Adipocyte (in vitro differentiated cells): Measurements from ENCODE around the gene MAN1A1.

ENCODE experiments used
- DNase-seq: peaks from one replicate; pipeline ENCODE4 v3.0.0-alpha.2; 2015; ENCODE audit warnings: low read depth
- H3K27me3 ChIP-seq: replicated peaks from 2 replicates; pipeline ENCODE4 v1.7.0; 2013; ENCODE audit warnings: mild to moderate bottlenecking, low read length, moderate library complexity; ENCODE audit not compliant: control insufficient read depth, insufficient read depth
- H3K36me3 ChIP-seq: 2 replicates; pipeline ENCODE4 v1.7.0; 2013; ENCODE audit warnings: low read length, mild to moderate bottlenecking, moderate library complexity; ENCODE audit not compliant: control insufficient read depth, insufficient read depth, severe bottlenecking
- H3K4me1 ChIP-seq: 2 replicates; pipeline ENCODE4 v1.7.0; 2013; ENCODE audit warnings: mild to moderate bottlenecking, low read length, moderate library complexity; ENCODE audit not compliant: control insufficient read depth, insufficient read depth
- H3K4me3 ChIP-seq: 2 replicates; pipeline ENCODE4 v1.7.0; 2013; ENCODE audit warnings: mild to moderate bottlenecking, low read length, moderate library complexity
- H3K9ac ChIP-seq: 2 replicates; pipeline ENCODE4 v1.7.0; 2013; ENCODE audit warnings: mild to moderate bottlenecking, low read length, moderate library complexity
- H3K9me3 ChIP-seq: 2 replicates; pipeline ENCODE4 v1.7.0; 2013; ENCODE audit warnings: mild to moderate bottlenecking, low read length, moderate library complexity; ENCODE audit not compliant: control insufficient read depth

The MAN1A1 gene

DNA sequence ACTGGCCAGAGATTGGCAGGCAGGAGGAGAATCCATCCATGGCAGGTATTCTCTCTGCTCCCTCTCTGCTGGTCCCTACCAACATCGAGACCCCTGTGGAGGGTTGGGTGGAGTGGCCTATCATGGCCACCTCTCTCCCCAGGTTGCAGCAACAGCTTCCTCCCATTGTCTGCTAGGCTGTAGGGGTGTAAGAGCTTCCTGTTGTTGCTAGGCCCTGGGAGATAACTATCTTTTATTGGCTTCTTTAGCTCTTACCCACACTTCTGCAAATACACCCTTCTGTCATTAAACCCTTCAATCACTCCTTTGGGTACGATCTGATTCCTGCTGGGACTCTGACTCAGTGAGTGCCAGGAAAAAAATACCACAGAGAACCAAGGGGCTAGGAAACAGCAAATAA is 204.4 kb downstream of the MAN1A1 start:
- H3K4me1 ChIP-seq, result peaks cover 26% of the 10 kb centered on the region
- no peaks in the 10 kb centered on the region for H3K9me3 ChIP-seq
- no peaks in the 10 kb centered on the region for H3K27me3 ChIP-seq
- no peak overlapping the region for H3K4me3 ChIP-seq
- no peaks in the 10 kb centered on the region for H3K36me3 ChIP-seq
- no peak overlapping the region for H3K9ac ChIP-seq
- DNase-seq, result no peak

DNA sequence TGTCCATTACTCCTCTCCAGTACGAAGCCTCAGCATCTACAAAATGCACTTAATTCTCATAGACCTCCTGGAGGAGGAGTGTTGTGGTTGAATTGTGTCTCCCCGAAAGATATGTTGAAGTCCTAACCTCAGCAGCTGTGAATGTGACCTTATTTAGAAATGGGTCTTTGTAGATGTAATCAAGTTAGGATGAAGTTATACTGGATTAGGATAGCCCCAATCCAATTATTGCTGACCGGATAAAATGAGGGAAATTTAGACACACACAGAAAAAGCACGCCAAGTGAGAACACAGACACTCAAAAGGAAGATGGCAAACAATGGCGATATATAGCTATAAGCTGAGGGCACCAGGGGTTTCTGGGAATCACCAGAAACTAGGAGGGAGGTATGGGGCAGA is 206.9 kb downstream of the MAN1A1 start:
- Histone ChIP-seq H3K4me1 (peaks cover 30% of the 10 kb centered on the region), H3K9me3 (no peaks in the 10 kb centered on the region), H3K27me3 (no peaks in the 10 kb centered on the region), H3K36me3 (no peaks in the 10 kb centered on the region), H3K4me3 (no peak overlapping the region), H3K9ac (no peak overlapping the region)
- DNase-seq, result no peak

DNA sequence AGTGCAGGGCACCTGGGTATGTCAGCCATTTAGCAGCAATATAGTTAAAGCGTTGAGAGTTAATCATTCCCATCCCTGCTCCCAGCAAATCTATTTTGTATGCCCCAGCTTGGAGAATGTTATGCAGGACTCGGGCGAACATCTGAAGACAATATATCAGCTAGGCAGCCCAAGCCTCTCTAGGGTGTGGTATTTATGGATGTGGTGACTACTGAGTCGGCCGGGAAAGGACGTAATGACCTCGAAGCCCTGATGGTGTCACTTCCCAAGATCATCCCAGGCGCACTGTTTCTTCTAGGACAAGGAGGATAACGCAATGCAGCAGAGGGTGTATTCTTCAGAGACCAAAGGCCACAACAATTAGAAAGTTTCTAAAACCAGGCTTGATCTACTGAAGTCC is 207.5 kb downstream of the MAN1A1 start:
- H3K4me3 ChIP-seq, result no peak overlapping the region
- no peaks in the 10 kb centered on the region for H3K27me3 ChIP-seq
- DNase-seq, result no peak
- H3K36me3 ChIP-seq, result no peaks in the 10 kb centered on the region
- no peak overlapping the region for H3K9ac ChIP-seq
- no peaks in the 10 kb centered on the region for H3K9me3 ChIP-seq
- peaks cover 34% of the 10 kb centered on the region for H3K4me1 ChIP-seq

DNA sequence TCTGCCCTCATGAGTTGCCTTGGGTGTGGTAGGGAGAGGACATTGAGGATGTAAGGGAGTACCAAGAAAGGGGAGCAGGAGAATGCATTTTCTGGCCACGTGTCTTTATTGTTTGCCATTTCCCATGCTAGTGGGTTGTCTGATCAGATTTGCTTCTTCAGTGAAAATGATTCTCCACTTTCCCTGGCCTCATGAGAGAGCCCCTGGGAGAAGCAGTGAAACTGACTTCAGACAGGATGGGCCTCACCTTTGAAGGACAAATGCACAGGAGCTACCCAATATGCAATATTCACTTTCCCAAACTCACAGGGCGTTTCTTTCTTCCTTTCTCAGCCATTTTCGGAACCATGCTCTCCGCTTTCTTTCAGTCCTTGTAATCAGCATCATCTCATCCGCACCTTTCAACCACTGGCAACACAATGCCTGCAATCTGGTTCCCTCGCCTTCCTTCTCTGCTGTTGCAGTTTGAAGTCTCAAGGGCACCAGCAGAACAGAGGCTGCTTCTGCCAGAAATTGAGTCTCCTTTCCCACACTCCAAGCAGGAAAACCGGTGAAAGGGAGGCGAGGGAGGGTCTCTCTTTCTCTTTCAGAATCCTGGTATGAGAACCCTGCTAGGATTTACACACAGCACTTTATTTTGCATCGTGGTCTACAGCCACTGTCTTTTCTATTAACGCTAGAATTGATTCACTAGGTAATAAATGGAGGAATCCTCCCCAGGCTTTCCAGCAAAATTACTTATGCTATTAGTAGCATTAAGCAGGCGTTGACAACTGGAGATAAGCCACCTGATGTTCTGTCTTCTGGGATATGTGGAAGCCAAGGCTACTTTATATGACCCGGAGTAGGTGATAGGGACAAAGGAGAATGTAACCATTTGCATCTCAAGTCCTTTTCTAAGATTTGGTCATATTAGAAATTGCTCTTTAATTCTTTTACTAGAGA is 209.1 kb downstream of the MAN1A1 start:
- no peak overlapping the region for H3K9ac ChIP-seq
- H3K27me3 ChIP-seq, result no peaks in the 10 kb centered on the region
- H3K36me3 ChIP-seq, result no peaks in the 10 kb centered on the region
- H3K4me1 ChIP-seq, result peaks cover 29% of the 10 kb centered on the region
- no peak overlapping the region for H3K4me3 ChIP-seq
- no peaks in the 10 kb centered on the region for H3K9me3 ChIP-seq
- DNase-seq, result no peak

DNA sequence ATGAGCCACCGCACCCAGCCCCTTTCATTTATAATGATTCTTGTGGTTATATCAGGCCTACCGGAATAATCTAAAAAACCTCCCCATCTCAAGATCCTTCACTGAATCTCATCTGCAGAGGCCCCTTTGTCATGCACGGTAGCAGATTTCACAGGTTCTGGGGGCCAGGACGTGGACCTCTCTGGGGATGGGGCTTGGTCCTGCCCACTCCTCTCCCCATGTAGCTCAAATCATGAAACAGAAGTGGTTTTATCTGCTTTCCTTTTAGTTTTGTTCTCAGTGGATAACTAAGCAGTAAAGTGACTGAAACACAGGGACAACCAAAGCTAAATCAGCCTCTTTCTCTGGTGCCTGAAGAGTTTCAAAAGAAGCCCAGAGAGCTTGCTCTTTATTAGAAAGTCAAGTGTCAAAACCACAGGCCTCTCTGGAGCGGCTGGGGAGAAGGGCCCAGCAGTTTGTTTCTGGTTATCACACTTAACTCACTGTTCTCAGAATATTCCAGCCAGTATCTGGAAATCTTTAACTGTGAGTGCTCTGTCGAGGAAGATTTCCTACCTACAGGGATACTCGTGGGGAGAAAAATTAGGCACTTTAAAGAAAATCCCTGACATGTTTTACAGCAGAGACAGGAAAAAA is 210.5 kb downstream of the MAN1A1 start:
- Histone ChIP-seq H3K9me3 (no peaks in the 10 kb centered on the region), H3K27me3 (no peaks in the 10 kb centered on the region), H3K4me3 (no peak overlapping the region), H3K36me3 (no peaks in the 10 kb centered on the region), H3K9ac (peak overlapping the region; percentile 31), H3K4me1 (peaks cover 32% of the 10 kb centered on the region)
- DNase-seq, result no peak

DNA sequence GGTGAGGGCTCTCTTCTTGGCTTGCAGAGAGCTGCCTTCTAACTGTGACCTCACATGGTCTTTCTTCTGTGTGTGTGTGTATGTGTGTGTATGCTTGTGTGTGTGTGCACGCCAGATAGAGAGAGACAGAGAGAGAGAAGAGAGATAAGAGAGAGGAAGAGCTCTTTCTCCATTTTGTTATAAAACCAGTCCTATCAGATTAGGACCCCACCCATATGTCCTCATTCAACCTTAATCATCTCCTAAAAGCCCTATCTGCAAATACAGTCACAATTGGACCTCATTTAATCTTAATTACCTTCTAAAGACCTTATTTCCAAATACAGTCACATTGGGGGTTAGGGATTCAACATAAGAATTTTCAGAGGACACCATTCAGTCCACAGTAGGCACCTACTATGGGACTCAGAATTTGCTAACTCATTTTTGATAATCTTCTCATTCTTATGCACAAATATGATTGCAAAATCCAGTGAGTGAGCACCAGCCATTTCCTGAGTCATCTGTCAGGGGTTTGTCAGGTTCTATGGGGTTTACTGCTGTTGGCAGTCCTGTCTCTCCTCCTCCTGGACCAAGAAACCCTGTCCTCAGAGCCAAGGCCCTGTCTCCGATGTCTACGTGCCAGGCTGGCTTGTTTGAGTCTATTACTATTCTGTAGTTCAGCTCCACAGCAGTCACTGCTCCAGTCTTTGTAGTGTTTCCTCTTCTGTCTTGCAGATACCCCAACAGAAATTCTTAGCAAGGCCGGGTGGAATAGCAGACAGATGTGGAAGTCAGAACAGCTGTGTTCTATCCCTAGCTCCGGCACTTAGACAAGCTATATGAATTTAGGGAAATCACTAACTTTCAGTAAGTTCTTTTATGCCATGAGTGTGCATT is 212.1 kb downstream of the MAN1A1 start:
- Histone ChIP-seq H3K9ac (peak overlapping the region; percentile 34), H3K4me3 (peak overlapping the region; percentile 32), H3K4me1 (peaks cover 37% of the 10 kb centered on the region), H3K27me3 (no peaks in the 10 kb centered on the region), H3K9me3 (no peaks in the 10 kb centered on the region), H3K36me3 (no peaks in the 10 kb centered on the region)
- DNase-seq, result peak; percentile 58

DNA sequence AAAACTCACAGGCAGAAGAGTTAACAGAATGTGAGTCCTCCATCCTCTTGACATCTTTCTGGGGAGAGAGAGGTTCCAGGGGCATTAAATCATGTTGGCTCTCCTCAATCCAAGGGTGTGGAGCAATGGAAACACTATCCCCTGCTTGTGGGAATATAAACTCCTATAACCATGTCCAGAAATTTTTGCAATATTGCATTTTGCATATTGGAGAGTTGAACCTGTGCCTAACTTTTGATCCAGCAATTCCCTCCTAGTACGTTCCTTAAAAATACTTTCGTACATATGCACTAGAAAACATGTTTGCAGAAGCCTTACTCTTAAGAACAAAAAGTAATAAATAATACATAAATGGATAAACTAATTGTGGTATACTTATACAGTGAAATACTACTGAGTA is 214.8 kb downstream of the MAN1A1 start:
- H3K27me3 ChIP-seq, result no peaks in the 10 kb centered on the region
- H3K4me3 ChIP-seq, result no peak overlapping the region
- peaks cover 57% of the 10 kb centered on the region for H3K4me1 ChIP-seq
- H3K9me3 ChIP-seq, result no peaks in the 10 kb centered on the region
- H3K36me3 ChIP-seq, result no peaks in the 10 kb centered on the region
- H3K9ac ChIP-seq, result no peak overlapping the region
- DNase-seq, result no peak

DNA sequence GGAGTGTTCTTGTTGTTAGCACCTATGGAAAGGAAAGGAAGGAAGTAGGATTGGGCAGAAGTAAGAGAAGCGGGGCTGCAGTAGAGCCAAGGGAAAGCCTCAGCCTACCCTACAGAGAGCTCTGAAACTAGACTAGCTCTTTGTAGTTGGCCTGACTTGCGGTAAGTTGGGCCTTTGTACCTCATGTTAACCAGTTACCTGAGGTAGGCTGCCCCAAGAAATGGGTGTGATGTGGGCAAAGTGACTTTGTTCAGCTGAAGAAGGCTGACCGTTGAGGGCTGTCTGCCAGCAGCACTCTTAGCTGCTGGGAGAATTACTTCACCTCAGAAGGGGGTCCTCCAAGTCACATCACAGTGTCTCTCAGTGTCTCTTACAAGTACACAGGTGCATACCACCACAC is 216.2 kb downstream of the MAN1A1 start:
- no peak overlapping the region for H3K4me3 ChIP-seq
- no peaks in the 10 kb centered on the region for H3K36me3 ChIP-seq
- H3K4me1 ChIP-seq, result peaks cover 58% of the 10 kb centered on the region
- H3K9ac ChIP-seq, result no peak overlapping the region
- no peak for DNase-seq
- H3K9me3 ChIP-seq, result no peaks in the 10 kb centered on the region
- no peaks in the 10 kb centered on the region for H3K27me3 ChIP-seq

DNA sequence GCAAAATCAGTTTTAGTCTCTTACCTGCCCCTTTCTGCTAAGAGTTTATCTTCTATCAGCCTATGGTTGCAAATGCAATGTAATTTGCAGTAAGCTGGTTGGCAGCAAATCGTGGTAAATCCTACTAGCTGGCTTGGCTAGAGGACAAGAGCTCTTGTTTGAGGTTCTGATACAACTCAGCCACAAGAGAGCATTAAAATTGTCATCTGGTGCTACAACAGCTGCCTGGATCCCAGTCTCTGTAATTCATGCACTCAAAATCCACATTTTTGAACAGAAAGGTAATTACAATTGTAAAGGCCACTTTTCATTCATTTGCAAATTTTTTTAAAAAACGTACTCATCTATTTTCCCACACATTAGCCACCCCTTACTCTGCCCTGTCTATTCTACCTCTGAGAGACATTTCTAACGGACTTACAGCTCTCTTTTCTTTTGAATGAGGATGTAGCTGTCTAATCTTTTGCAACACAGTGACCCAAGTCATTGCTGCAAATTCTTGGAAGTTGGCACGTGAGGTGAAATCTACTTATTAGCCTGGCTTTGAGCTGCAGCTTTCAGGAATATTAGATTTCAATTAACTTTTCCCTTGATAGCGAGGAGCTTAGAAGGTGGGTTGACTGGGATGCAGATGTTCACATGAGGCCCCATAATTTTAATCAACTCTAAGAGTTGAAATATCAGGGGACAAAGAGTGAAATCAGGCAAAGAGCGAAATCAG is 217.1 kb downstream of the MAN1A1 start:
- H3K4me1 ChIP-seq, result peaks cover 55% of the 10 kb centered on the region
- no peak overlapping the region for H3K9ac ChIP-seq
- no peak overlapping the region for H3K4me3 ChIP-seq
- no peaks in the 10 kb centered on the region for H3K27me3 ChIP-seq
- no peaks in the 10 kb centered on the region for H3K36me3 ChIP-seq
- DNase-seq, result peak; percentile 15
- no peaks in the 10 kb centered on the region for H3K9me3 ChIP-seq

DNA sequence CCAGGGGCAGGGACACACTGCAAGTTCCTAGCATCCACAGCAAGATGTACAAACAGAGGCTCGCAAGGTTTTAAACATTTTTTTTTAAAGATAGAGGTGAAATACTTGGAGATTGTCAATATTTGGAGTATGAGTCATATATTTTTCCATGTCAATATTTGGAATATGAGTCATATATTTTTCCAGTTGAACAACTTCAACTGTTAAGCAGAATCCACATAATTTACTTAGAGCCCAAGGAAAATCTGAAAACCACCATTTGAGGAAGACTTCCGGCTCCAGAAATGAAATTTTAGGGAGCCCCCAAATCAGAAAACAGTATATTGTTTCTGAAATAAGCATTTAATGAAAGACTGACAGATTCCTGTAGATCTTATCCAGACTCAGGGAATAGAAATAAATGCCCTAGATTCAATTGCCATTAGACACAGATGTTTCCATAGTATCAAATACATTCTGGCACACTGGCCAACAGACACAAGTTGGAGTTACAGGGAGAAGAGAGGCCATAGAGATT is 219.5 kb downstream of the MAN1A1 start:
- peak overlapping the region; percentile 76 for H3K9ac ChIP-seq
- peaks cover 47% of the 10 kb centered on the region for H3K4me1 ChIP-seq
- H3K36me3 ChIP-seq, result no peaks in the 10 kb centered on the region
- peak; percentile 75 for DNase-seq
- H3K9me3 ChIP-seq, result no peaks in the 10 kb centered on the region
- H3K4me3 ChIP-seq, result no peak overlapping the region
- no peaks in the 10 kb centered on the region for H3K27me3 ChIP-seq
